VCaP (cell line): ENCODE measurements around the gene ARHGAP26.

ENCODE experiments used
- H3K27ac ChIP-seq: fragments of 450-650 bp; 2 replicates; pipeline ENCODE4 v1.5.1; 2017
- TF ChIP-seq, protein P1 (sequence below): fragments of 450-650 bp; conservative IDR thresholded peaks from 2 replicates; pipeline ENCODE4 v1.5.1; 2017; ENCODE audit warnings: mild to moderate bottlenecking, moderate library complexity

ARHGAP26 gene

DNA sequence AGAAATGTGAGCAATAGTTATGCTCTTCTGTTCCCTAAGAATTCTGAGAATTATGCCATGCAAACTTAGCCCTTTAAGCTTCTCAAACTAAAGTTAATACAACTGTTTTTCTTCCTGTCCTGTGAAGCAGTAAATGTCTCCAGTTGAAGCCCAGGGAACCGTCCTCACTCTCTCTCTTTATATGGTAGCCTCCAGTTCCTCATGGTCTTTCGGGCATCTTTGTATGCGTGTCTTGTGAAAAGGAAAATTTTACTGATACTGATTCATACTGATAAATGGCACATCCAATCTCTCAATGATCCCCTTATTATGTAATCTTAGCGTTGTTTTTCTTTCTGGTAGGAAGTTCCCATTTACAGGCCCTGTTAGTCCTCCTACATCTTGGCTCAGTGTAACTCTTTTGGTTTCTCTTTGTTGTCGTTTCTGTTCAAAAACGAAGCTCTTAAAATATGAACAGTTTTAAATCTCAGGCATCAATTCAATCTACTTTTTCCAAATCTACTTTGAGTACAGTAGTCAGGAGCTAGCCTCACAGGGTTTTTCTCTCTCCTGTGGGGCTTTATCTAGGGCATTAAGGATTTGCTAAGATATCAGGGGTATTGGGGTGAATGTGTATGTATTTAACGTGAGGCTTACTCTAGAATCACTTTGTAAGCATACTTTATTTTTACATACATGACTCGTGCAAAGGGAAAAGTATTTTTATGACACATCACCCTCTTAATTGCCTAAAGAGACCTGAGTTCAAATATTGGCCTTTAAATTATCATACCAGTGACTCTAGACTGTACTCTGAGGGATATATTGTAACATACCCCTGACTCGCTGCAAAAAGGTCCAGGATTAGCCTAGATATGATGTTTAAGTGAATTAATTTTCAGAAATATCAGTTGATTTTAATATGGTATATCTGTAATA, 375.3 kb downstream of the ARHGAP26 start:
- H3K27ac ChIP-seq = no peak overlapping the region
- TF ChIP-seq, protein P1, sequence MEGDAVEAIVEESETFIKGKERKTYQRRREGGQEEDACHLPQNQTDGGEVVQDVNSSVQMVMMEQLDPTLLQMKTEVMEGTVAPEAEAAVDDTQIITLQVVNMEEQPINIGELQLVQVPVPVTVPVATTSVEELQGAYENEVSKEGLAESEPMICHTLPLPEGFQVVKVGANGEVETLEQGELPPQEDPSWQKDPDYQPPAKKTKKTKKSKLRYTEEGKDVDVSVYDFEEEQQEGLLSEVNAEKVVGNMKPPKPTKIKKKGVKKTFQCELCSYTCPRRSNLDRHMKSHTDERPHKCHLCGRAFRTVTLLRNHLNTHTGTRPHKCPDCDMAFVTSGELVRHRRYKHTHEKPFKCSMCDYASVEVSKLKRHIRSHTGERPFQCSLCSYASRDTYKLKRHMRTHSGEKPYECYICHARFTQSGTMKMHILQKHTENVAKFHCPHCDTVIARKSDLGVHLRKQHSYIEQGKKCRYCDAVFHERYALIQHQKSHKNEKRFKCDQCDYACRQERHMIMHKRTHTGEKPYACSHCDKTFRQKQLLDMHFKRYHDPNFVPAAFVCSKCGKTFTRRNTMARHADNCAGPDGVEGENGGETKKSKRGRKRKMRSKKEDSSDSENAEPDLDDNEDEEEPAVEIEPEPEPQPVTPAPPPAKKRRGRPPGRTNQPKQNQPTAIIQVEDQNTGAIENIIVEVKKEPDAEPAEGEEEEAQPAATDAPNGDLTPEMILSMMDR = no peak

DNA sequence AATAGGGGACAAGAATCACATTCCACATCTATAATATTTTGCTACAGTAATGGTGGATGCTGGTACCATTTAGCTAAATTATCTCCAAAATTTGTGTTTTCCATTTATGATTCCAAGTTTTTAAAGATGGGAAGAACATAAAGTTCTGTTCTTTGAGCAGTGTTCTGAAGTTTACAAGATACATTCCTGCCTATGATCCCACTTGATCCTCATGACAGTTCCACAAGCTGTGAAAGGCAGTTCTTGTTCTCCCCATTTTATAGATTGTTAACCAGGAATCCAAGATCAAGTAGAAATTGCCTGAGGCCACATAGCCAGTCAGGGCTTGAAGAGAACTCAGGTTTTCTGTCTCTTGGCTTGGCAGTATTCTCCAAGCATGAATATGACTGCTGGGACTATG, 376.0 kb downstream of the ARHGAP26 start:
- no peak overlapping the region for H3K27ac ChIP-seq

DNA sequence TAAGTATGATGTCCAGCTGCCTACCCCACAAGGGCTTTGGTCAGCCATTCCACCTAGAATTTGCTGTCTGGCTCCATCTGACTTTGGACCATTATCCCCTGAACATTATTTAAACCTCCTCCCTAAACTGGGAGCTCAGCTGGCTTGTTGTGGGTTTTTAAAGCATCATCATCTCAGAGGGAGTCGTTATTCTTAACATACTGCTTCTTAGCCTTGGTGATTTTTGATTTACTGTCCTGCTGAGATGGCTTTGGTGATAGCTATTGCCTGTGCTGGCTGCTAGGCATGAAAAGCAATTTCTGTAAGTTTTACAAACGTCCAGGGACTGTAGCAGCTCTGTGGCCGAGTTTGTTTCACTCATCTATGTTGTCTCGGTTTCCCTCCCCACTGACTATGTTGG, 377.2 kb downstream of the ARHGAP26 start:
- H3K27ac ChIP-seq = no peak overlapping the region
- TF ChIP-seq, protein P1 = no peak

More for the DNA sequence above, 376.0 kb downstream of the ARHGAP26 start:
- TF ChIP-seq, protein P1 = no peak

DNA sequence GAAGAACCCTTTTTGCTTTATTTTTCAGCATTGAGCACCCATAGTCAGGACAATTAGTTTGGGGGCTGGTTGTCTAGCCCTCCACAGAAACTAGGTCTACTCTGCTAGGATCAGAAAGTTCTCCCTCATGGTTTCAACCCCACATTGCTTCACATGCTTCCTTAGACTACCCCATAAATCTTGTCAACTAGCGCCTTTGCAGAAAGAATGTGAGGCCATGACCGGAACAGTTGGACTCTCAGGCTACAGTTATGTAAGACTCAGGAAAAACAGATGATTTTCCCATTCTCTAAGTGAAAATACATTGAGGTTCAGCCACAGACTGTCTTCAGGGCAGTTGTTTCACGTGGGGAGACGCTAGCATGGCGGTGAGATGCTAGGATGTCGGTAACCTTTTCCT, 377.7 kb downstream of the ARHGAP26 start:
- no peak overlapping the region for H3K27ac ChIP-seq
- TF ChIP-seq, protein P1 = no peak

DNA sequence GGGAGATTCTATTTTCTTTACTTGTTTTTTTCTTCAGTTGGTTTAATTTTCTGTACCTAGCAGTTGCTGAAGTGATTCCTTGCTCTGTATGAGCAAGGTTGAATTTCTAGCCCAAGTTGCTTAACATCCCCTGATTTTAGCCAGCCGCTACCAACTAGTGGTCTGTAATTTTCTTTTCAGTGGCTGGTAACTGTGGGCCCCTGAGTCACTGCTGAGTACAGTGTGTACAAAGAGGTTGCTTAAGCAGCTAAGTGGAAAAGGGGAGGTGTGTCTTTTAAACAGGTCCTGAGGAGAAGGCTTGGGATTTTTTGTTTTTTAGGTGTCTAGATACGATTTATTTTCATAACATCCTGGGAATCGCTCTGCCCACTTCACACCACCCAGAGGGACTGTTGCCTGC, 378.6 kb downstream of the ARHGAP26 start:
- TF ChIP-seq, protein P1 = no peak

DNA sequence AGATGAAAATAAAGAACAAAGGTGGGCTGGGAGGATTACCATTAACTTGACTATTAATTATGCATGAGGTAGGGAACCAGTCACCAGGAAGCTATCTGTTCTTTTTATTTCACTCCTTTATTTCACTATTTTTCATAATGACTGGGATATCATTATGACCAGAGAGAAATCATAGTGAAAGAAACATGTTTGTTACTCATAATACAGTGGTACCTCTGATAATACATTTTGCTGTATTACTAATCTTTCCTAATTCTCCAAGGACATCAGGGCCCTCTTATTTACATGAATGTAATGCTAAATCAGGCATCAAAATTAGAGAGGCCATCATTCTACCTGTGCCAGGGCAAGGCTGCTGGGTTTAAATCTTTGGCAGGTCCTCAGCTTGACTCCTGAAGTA, 379.6 kb downstream of the ARHGAP26 start:
- H3K27ac ChIP-seq = no peak overlapping the region
- TF ChIP-seq, protein P1 = no peak

More for the DNA sequence above, 378.6 kb downstream of the ARHGAP26 start:
- H3K27ac ChIP-seq = no peak overlapping the region

- H3K27ac ChIP-seq = no peak overlapping the region
- TF ChIP-seq, protein P1 = no peak
These were observed 381.0 kb downstream of the ARHGAP26 start for GRCh38 chr5:143151056-143151700.
